ENCODE results near the gene SDK1.
"Not testable (repeated sequence)": the region's sequence is repeated elsewhere in the genome, so short reads cannot be mapped to it uniquely, and the experiment has no call there.

SDK1 gene

GRCh38 chr7:4214291-4215155, 913.5 kb downstream of the SDK1 start:
- POLR2A ChIA-PET = no interaction called here
- CTCF ChIA-PET = no interaction called here
- TF ChIP-seq LEF1 (IDR thresholded peaks at IDR 0.05; ENCODE audit: borderline replicate concordance) (no peak), ELF4 (IDR thresholded peaks at IDR 0.05) (no peak), ZNF384 (IDR thresholded peaks at IDR 0.05) (no peak), NFRKB (IDR thresholded peaks at IDR 0.05) (no peak), SUZ12 (IDR thresholded peaks at IDR 0.05) (no peak), FOXK2 (IDR thresholded peaks at IDR 0.05) (no peak), ARNT (IDR thresholded peaks at IDR 0.05) (no peak), HDGF (IDR thresholded peaks at IDR 0.05; ENCODE audit: borderline replicate concordance) (no peak), FOXM1 (IDR thresholded peaks at IDR 0.05; ENCODE audit: borderline replicate concordance) (no peak), CTBP1 (IDR thresholded peaks at IDR 0.05; ENCODE audit: borderline replicate concordance) (no peak), FOXA1 (IDR thresholded peaks at IDR 0.05) (no peak)
- DNase-seq (ENCODE audit: extremely low spot score) = no peak

GRCh38 chr7:4215176-4215720, 914.2 kb downstream of the SDK1 start:
- TF ChIP-seq SP1 (IDR thresholded peaks at IDR 0.05) (no peak), LEF1 (IDR thresholded peaks at IDR 0.05; ENCODE audit: borderline replicate concordance) (no peak), NFRKB (IDR thresholded peaks at IDR 0.05) (no peak), SUZ12 (IDR thresholded peaks at IDR 0.05) (no peak), FOXK2 (IDR thresholded peaks at IDR 0.05) (no peak), L3MBTL2 (conservative IDR thresholded peaks at IDR 0.05) (no peak), BHLHE40 (IDR thresholded peaks at IDR 0.05; ENCODE audit: borderline replicate concordance) (no peak), ZNF384 (IDR thresholded peaks at IDR 0.05) (no peak), TARDBP (IDR thresholded peaks at IDR 0.05) (no peak)
- ChIA-PET CTCF (no interaction called here), POLR2A (no interaction called here)
- DNase-seq (ENCODE audit: extremely low spot score) = no peak

GRCh38 chr7:4216016-4216415, 915.0 kb downstream of the SDK1 start:
- no peak for TF ChIP-seq LEF1 (IDR thresholded peaks at IDR 0.05; ENCODE audit: borderline replicate concordance)
- no peak for TF ChIP-seq BHLHE40 (IDR thresholded peaks at IDR 0.05; ENCODE audit: borderline replicate concordance)
- no peak for TF ChIP-seq SP1 (IDR thresholded peaks at IDR 0.05)
- TF ChIP-seq HDGF (IDR thresholded peaks at IDR 0.05; ENCODE audit: borderline replicate concordance) = no peak
- no peak for TF ChIP-seq CTBP1 (IDR thresholded peaks at IDR 0.05; ENCODE audit: borderline replicate concordance)
- no peak for TF ChIP-seq FOXK2 (IDR thresholded peaks at IDR 0.05)
- no peak for TF ChIP-seq ARNT (IDR thresholded peaks at IDR 0.05)
- no peak for TF ChIP-seq FOXA1 (IDR thresholded peaks at IDR 0.05)
- no peak for TF ChIP-seq PKNOX1 (IDR thresholded peaks at IDR 0.05)
- no peak for TF ChIP-seq L3MBTL2 (conservative IDR thresholded peaks at IDR 0.05)
- no peak for TF ChIP-seq FOXM1 (IDR thresholded peaks at IDR 0.05; ENCODE audit: borderline replicate concordance)
- no peak for TF ChIP-seq ZNF384 (IDR thresholded peaks at IDR 0.05)
- TF ChIP-seq NFRKB (IDR thresholded peaks at IDR 0.05) = no peak
- ChIA-PET CTCF (no interaction called here), POLR2A (no interaction called here)
- DNase-seq (ENCODE audit: extremely low spot score) = no peak

GRCh38 chr7:4217126-4217660, 916.1 kb downstream of the SDK1 start:
- POLR2A ChIA-PET; CTCF ChIA-PET; DNase-seq (ENCODE audit: extremely low spot score): not testable (repeated sequence)

- ChIA-PET POLR2A (no interaction called here), CTCF (no interaction called here)
- no peak for DNase-seq (ENCODE audit: extremely low spot score)
- no peak for TF ChIP-seq SUZ12 (IDR thresholded peaks at IDR 0.05)
- TF ChIP-seq FOXA1 (IDR thresholded peaks at IDR 0.05) = no peak
- TF ChIP-seq L3MBTL2 (conservative IDR thresholded peaks at IDR 0.05) = no peak
- TF ChIP-seq BHLHE40 (IDR thresholded peaks at IDR 0.05; ENCODE audit: borderline replicate concordance) = no peak
- no peak for TF ChIP-seq ARNT (IDR thresholded peaks at IDR 0.05)
- TF ChIP-seq PKNOX1 (IDR thresholded peaks at IDR 0.05) = no peak
- no peak for TF ChIP-seq HDGF (IDR thresholded peaks at IDR 0.05; ENCODE audit: borderline replicate concordance)
- TF ChIP-seq FOXM1 (IDR thresholded peaks at IDR 0.05; ENCODE audit: borderline replicate concordance) = no peak
- TF ChIP-seq SP1 (IDR thresholded peaks at IDR 0.05) = no peak
- no peak for TF ChIP-seq CTBP1 (IDR thresholded peaks at IDR 0.05; ENCODE audit: borderline replicate concordance)
- no peak for TF ChIP-seq LEF1 (IDR thresholded peaks at IDR 0.05; ENCODE audit: borderline replicate concordance)
- TF ChIP-seq FOXK2 (IDR thresholded peaks at IDR 0.05) = no peak
- no peak for TF ChIP-seq ELF4 (IDR thresholded peaks at IDR 0.05)
- no peak for TF ChIP-seq ZNF384 (IDR thresholded peaks at IDR 0.05)
- TF ChIP-seq TARDBP (IDR thresholded peaks at IDR 0.05) = no peak
- TF ChIP-seq NFRKB (IDR thresholded peaks at IDR 0.05) = no peak
Observed at GRCh38 chr7:4218481-4218880, 917.4 kb downstream of the SDK1 start.

- no peak for DNase-seq (ENCODE audit: extremely low spot score)
- ChIA-PET POLR2A (no interaction called here), CTCF (no interaction called here)
- TF ChIP-seq SP1 (IDR thresholded peaks at IDR 0.05) (no peak), ELF4 (IDR thresholded peaks at IDR 0.05) (no peak), ZNF384 (IDR thresholded peaks at IDR 0.05) (no peak), FOXK2 (IDR thresholded peaks at IDR 0.05) (no peak), TARDBP (IDR thresholded peaks at IDR 0.05) (no peak), FOXM1 (IDR thresholded peaks at IDR 0.05; ENCODE audit: borderline replicate concordance) (no peak), ARNT (IDR thresholded peaks at IDR 0.05) (no peak), CTBP1 (IDR thresholded peaks at IDR 0.05; ENCODE audit: borderline replicate concordance) (no peak), SUZ12 (IDR thresholded peaks at IDR 0.05) (no peak)
Observed at GRCh38 chr7:4220011-4220410, 919.0 kb downstream of the SDK1 start.
